GM18511 (cell line): ENCODE results near the gene PIP5KL1.

Experiments
- ATAC-seq: cut with Tn5 transposase; IDR thresholded peaks from one replicate; pipeline ENCODE4 v1.9.1; 2021; ENCODE audit warnings: mild to moderate bottlenecking, moderate library complexity; ENCODE audit not compliant: unreplicated experiment

PIP5KL1 gene

DNA sequence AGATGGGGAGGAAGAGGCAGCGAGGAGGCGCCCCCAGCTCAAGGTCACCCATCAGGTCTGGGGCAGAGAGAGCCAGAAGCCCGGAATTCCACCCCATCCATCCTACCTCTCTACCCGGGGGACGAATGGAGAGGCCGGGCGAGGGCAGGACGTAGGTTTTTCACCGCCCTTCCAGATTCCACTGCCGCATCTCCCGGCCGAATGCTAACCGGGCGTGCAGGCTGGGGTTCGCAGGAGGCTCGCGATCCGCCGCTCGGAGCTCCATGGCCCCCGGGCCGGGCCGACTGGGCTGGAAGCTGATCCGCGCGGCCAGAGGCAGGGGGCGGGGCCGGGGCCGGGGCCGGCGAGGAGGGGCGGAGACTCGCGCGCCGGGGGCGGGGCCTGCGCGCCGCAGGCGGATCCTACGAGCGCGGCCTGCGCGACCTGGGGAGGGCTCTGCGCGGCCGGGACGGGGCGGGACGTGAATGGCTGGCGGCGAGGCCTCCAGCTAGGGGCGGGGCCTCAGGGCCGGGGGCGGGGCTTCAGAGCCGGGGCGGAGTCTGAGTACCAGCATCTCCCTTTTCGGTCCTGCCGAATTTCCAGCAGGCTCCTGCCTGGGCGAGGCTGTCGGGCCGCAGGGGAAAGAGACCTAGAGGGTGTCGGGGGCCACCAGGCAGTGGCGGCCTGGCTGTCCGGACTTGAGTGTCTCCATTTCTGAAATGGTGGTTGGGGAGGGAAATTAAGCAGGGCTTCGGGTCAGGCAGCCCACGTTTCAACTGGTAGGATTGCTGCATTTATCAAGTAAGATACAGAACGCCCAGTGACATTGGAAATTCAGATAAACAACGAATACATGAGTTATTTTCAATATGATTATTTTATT, 13.6 kb downstream of the PIP5KL1 start, which contains the start of gene ST6GALNAC4:
TSS of gene ST6GALNAC4 (minus strand) at position 322 of the 862 bp plus-strand sequence. CDS start 622 bp downstream, outside the sequence.
- ATAC-seq, result peak; percentile 69

DNA sequence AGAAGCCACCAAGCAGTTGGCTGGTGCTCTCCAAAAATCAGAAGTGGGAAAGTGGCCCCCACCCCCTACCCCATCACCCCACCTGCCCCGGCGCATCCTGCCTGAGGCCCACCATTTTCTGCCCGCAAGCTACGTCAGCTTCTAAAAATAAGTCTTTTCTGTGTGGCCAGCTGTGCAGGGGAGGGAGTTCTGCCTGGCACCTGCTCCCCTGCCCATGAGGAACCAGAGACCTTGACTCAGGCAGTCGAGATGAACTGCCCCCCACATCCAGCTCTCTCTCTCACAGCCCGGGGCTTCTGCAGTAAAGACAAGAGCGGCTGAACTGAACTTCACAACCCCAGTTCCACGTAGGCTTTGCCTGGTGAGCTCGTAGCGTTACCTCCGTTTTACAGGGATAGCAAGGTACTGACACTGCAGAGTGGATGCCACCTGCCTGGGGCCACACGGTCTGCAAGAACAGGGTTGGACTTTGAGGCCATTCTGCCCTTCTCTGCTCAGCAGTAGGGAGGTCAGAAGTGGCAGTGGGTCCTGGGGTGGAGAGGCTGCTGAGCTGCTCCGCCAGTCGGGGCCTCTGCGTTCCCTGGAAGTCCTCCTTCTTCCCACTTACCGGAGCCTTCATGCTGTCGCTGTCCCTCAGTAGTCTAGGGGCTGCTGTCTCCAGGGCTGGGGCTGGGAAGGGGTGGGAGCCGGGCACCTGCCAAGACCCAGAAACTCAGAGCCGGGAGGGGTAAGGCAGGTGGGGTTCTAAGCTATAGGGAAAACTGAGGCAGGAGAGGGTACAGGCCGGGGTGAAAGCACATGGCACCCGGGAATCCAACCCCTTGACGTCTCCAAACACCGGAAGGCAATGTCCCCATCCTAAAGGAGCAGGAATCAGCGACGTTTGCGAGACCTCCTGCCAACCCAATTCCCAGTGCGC, 14.5 kb downstream of the PIP5KL1 start:
- peak; percentile 34 for ATAC-seq

DNA sequence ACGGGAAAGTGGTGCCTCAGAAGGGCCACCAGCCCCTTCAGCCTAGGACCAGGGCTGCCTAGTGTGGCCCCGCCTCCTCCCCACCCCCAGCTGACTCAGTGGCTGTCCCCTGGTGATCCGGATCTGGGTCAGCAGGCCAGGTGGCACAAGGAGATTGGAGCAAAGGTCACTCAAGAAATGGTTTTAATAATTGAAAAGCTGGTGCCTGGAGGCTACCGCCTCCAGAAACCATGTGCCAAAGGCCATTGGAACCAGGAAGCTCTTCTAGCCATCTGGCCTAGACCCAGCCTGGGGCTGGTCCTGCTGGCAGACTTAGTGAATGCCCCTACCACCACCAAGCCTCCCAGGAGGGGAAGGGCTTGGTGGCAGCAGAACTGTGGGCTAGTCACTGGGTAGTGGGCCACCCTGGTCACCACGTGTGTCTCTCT, 15.2 kb downstream of the PIP5KL1 start:
- no peak for ATAC-seq

DNA sequence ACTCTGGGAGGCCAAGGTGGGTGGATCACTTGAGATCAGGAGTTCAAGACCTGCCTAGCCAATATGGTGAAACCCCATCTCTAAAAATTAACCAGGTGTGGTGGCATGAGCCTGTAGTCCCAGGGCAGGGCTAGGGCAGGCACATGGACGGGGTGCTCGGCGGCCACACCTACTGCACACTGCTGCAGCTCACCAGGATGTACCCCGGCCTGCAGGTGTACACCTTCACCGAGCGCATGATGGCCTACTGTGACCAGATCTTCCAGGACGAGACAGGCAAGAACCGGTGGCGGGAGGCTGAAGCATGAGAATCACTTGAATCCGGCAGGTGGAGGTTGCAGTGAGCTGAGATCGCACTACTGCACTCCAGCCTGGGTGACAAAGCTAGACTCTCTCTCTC, 16.9 kb downstream of the PIP5KL1 start:
- no peak for ATAC-seq

DNA sequence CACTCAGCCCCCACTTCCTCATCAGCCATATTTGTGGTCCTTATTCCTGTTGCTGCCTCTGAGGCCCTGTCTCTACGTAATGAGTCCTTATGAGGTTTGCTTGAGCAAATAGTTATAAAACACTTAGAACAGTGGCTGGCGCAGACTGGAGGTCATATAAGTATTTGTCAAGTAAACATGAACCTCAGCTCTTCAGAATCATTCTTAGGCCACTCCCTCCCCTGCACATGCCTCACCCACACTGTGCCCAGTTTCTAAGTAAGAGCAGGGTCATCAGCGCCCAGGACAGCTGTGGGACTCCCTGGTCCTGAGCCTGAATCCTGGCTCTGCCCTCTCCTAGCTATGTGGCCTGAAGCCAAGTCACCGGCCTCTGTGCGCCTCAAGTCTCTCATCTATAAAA, 17.7 kb downstream of the PIP5KL1 start:
- ATAC-seq, result no peak

DNA sequence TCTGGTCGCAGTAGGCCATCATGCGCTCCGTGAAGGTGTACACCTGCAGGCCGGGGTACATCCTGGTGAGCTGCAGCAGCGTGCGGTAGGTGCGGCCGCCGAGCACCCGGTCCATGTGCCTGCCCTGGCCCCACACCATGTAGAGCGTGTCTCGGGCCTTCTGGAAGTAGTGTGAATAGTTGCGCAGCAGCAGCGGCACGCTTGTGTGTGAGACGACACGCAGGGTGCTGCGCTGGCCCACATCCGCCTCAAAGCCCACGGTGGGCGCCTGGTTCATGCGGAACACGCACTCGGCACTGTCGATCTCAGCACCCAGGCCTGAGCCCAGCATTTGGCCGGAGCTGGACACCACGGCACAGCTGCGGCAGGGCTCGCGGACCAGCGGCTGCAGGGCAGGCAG, 18.3 kb downstream of the PIP5KL1 start:
- no peak for ATAC-seq

DNA sequence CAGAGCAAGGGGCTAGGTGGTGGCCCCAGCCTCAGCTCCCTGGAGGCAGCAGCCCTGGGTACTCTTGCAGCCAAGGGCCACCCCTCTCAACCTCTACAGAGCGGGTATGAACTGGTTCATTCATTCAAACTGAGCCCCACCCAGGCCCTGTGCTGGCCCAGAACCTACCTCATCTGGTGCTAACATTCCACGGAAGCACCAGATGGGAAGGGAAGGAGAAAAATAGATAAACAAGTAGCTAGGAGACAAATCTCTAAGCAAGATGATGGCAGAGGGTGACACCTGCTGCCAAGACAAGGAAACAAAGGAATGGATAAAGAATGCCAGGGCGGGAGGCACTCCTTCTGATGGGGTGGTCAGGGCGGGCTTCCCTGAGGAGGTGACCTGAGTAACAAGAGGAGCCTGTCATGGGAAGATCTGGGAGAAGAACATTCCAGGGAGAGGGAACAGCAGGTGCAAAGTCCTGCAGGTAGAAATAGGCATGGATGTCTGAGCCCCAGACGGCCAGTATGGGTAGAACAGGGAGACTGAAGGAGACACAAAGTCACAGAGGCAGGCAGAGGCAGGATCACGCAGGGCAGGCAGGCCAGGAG, 19.9 kb downstream of the PIP5KL1 start:
- no peak for ATAC-seq

DNA sequence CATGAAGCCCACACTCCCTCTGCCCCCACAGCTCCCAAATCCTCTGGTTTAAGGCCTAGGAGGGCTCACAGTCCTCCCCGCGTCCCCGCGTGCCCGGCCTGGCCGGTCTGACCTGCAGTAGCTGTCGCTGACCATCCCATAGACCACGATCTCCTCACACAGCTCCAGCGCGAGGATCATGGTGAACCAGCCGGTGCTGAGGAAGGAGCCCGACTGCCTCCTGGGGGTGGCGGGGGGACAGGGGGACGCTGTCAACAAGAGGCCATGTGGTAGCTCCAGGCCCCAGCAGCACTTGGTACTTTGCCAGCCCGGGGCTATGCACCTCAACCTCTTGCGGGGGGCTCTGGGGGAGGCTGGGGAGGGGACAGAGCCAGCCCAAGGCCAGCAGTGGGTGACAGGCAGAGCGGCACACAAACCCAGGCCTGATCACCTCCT, 20.7 kb downstream of the PIP5KL1 start:
- ATAC-seq, result no peak

DNA sequence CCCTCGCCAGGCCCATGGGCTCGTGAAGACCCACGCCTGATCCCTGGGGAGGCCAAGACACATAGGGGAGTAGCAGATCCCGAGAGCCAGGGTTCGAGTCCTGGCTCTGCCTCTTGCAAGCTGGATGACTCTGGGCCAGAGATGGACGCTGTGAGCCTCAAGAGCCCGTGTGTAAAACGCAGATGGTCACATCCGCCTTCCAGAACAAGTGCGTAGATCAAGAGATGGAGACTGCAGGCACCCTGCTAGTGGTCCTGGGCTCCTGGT, 22.0 kb downstream of the PIP5KL1 start:
- ATAC-seq, result no peak

DNA sequence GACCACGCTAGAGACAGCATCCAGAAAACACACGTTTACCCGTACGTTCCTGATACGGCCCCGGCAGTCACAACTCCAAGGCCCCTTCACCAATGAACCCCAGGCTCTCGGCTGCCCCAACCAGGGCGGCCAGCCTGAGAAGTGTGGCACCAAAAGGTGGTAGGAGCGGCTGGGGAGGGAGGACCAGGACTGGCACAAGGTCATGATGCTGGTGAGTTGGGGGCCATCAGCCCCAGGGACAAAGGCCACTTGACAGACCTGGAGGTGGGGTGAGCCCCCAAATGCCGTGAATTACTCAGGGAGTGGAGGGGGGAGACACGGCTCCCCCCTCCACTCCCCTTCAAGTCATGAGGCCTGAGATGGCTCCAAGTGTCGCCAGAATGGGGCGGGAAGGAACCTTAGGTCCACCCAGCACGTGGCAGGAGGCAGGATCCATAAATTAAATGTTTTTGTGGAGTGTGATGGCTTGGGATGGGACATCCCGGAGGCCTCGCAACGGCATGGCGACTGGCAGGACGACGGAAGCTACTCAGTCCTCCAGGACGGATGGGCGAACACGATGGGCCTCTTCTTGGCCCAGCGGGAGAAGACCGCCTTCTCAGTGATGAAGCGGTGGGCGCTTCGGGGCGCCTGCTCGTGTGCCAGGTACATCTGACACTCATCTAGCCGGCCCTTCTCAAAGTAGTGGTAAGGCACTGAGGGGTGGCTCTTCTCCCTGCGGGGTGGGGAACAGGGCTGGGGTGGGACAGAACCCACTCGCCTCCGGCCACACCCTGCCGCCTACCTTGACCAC, 22.5 kb downstream of the PIP5KL1 start:
- ATAC-seq, result no peak

DNA sequence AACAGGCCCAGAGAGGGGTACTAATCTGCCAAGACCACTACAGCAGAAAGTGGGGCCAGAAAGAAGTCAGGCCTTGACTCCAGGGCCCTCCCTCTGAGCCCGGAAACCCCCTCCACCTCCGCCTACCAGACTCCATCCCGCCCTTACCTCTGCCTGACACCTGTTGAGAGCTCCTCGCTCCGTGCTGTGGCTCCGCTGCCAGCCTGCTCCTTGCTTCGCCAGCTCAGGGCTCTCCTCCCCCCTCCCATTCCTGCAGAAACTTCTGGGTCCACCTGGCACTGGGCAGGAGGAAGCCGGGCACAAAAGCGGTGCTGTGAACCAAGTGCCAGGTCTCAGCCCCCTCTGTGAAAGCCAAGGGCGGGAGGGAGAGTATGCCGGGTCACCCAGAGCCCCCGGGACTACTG, 24.8 kb downstream of the PIP5KL1 start:
- no peak for ATAC-seq

DNA sequence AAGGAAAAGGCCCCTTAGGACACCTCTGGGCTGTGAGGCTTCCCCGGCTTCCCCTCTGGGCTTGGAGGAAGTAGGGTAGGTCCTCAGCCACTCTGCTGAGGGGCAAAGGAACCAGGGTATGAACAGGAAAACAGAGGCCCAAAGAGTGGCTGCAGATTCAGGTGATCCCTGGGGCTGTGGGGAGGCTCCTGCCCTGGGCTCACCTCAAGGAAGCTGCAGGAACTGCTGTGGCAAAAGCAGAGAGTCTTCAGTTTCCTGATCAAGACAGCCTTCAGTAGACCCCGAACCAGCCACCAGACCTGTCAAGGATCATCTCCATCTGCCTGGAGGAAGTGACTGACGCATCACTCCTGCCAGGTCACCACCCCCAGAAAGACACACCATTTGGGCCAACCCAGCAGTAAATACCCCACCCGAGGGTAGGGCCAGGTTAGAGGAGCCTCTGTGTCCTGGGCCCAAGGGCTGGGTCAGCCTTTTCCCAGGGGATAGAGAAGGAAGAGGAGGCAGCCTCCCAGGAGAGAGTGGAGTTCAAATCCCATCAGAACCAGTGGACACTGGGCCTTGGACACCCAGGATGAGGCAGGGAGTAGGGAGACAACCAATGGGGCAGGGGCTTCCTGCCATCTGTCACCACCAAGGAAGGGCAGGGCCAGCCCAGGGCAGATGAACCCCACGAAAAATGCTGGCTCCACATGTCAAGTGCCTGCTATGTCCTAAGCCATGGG, 25.4 kb downstream of the PIP5KL1 start:
- no peak for ATAC-seq

DNA sequence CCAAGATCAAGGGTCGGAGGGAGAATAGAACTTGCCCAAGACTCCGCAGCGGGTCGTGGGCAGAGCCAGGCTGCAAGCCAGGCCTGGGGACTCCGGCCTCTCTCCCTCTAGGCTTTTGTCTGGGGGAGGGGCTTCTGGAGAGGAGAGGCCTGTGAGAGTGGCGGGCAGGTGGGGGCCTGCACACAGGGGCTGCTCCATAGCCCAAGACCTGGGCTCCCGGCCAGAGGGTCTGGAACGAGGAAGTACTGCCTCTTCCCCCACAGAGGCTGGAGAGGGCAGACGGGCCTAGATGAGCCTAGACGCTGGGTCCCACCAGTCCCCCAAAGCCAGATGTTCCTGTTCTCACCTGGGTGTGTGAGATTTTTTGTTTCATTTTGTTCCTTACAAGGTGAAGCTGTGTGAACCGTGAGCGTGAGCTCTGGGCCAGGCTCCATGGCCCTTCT, 26.0 kb downstream of the PIP5KL1 start:
- ATAC-seq, result no peak

DNA sequence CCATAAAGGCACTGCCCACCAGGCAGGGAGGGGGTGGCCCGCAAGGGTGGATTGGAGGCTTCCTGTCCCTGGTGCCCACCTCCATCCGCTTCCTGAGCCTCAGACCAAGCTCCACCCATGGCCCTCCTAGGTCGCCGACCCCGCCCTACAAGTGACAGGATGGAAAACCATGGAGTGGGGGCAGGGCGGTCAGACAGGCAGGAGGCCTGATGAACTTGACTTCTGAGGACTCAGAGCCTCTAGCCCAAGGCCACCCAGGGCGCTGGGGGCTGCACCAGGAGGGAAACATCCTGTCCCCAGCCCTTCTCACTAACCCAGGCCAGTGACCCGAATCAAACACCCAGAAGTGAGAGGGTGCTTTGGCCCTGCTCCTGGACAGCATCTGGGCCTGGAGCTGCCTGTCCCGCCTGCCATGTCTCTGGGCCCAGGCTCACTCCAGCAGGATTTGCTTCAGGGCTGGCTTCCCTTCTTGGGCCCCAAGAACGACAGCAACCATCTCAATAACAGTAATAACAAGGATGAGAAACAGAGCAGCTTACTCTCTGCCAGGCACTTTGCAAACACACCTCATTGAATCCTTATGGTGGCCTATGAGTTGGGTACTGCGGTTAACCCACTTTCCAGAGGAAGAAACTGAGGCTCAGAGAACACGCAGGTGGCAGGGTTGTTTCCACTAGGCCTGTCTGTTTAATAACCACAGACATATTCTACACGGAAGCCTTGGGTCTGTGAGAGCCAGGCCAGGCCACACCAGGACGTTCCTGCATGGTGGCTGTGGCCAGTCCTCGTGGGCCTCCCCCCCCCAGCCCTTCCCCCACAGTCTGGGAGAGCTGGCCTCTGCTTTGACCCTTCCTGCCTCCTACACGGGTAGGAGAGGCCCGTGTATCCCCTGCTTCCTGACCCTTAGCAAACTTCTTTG, 26.8 kb downstream of the PIP5KL1 start:
- peak; percentile 38 for ATAC-seq

DNA sequence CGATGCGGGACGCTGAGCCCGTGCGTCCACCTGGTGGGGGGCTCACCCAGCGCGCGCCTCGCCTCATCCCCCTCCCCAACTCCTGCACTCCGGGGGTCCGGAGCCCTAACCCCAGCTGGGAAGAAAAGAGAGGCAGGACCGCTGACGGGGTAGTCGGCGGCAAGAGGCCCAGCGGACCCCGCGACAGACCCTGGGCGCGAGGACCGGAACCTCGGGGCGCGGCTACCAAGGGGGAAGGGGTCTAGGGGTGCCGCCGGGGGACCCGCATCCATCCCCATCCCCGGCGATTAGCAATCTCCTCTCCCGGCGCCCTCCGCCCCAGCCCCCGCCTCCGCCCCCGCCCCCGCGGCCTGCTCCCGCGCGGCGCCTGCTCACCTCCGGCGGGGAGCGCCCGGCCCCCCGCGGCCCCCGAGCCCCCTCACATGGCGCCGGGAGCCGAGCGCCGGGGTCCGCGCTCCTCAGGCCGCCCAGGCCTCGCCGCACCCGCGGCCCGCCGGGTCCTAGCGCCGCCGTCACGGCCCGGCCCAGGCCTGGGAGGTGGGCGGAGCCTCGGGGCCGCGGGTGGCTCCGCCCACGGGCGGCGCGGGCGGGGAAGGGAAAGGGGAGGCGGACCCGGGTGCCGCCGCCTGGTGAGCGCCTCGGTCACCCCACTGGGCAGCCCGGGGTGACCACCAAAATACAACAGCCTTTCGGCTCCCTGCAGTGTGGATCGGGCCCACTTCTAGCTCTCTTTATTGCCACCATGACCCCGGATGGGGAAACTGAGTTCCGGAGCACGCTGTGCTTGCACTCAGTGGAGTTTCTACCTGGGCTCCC, 31.2 kb downstream of the PIP5KL1 start, which contains the start of gene ST6GALNAC6:
TSS of gene ST6GALNAC6 (minus strand) at position 476 of the 816 bp plus-strand sequence. CDS start 1,622 bp downstream, outside the sequence.
- peak; percentile 53 for ATAC-seq

DNA sequence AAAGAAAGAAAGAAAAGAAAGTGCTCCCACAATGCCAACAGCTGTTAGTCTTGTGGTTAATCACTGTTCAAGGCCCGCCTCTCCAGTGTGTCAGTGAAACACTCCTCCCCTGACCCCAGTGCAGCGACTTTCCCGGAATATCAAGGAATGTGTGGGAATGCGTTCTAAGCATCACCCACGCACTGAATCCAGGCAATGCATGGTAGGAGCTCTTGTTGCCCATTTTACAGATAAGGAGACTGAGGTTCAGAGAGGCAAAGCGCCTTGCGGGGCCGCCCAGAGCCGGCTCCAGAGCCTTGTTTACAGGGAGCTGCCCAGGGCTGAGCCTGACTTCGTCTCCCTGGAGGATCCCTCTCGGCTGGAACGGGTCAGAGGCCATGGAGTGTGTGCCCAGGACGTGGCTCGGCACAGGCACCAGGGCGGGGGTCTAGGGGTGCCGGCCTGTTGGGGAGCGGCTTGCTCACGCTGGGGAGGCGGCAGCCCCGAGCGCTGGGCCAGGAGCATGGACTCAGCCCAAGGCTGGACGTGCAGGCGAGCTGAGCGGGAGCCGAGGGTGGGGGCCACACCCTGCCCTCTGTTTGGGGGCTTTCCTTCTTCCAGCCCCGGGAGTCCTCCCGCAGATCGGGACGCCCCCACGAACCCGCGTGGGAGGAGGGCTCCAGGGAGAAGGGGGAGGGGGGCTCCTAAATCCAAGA, 32.0 kb downstream of the PIP5KL1 start:
- peak; percentile 15 for ATAC-seq

DNA sequence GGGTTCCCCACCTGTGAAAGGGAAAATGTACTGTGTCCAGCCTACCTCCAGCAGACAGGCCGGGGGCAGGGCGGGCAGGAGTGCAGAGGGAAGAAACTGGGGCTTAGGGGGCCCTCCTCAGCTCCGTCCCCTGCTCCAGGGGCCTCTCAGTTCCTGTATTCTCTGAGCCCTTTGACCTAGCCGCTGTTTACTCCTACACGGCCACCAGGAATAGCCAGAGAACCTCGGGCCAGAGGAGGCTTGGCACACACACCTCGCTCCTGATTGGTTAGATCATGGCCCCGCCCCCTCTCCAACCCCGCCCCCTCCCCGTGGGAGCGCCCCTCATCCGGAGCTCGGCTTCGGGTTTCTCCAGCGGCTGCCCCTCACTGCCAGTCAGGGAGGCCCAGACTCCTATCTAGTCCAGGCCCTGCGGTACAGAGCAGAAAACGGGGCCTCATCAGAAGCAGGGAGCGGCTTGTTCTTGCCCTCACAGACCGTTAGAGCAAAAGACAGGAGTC, 33.3 kb downstream of the PIP5KL1 start:
- no peak for ATAC-seq
